ENCODE measurements around the gene RNF125.

DNA sequence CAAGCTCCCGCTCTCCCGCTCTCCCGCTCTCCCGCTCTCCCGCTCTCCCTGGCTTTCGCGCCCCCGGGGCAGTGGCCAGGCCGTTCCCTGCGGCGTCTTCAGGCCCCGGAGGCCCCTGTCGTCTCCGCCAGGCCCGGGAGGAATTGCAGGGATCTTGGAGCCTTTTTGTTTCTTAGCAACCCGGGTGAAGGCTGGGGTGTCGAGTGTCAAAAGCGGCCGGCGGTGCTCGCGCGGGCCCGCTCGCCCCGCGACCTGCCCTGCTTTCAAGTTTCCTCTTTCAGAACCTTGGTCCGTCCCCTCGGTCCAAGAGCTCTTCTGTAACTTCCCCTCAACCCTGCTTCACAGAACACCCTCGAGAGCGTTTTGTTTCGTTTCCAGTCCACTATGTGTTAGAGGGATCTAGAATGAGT lies 74.5 kb downstream of the RNF125 start:
- no peak for TF ChIP-seq SUZ12 (IDR thresholded peaks at IDR 0.05; ENCODE audit: extremely low read depth, insufficient read depth, insufficient read length)
- TF ChIP-seq YY1 (IDR thresholded peaks at IDR 0.05; ENCODE audit: insufficient read depth, insufficient read length) = no peak

All from NT2/D1 (cell line).